Stimulated activated CD8-positive, alpha-beta memory T cell treated with anti-CD3 and anti-CD28 coated beads, Interleukin-15, amount 100 ng/mL, for 4 hours (primary cell): Measurements from ENCODE around the gene FAM200C.
"Not testable (repeated sequence)": the region's sequence is repeated elsewhere in the genome, so short reads cannot be mapped to it uniquely, and the experiment has no call there.

Experiments used
- DNase-seq, 2 donors: peaks; one replicate each; pipeline ENCODE4 v3.0.0-alpha.2; 2020; ENCODE audit warnings: low read depth in 2 of 2

The FAM200C gene

DNA sequence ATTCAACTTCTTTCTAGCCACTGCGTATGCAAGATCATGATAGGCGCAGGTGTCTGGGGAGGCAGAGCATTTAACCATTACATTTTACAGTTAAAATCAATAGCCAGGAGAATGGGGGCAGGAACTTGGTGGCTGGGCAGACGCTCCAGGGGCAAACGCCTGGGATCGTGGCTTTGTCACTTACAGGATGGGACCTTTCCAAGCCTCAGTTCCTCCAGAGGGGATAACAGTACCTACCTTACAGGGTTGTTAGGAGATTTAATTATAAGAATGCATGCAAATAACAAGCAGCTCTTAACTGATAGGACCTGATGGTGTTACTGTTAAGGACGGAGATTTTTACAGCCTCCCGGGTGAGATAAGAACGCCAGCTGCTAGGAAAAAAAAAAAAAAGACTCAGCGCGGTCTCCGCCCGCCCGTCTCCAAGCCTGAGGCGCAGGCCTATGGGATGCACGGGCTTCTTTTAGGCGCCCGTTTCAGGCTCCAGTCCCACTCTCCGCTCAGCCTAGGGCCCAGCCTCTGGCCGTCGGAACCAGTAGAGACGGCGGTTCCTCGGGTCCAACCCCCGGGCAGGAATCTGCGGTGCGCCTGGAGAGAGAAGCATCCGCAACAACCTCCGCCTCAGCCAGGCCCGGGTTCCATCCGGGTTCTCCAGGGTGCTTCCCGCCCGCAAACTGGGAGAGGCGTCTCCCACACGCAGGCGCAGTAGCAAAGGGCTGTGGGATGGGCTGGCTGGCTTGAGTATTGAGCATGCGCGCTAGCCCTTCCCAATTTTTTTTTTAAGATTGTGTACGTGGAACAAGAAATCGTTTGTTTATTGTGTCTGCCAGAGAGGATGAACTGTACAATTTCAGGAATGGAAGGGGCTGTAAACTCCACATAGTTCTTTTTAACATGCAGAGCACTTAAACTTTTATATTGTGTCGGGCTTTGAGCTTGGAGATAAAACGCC lies at the start of gene FAM200C:
FAM200C (minus strand) TSS at position 653 of the 952 bp plus-strand sequence. CDS start 4,564 bp downstream, outside the sequence.
- DNase-seq, result peak; percentile 40 to 42

DNA sequence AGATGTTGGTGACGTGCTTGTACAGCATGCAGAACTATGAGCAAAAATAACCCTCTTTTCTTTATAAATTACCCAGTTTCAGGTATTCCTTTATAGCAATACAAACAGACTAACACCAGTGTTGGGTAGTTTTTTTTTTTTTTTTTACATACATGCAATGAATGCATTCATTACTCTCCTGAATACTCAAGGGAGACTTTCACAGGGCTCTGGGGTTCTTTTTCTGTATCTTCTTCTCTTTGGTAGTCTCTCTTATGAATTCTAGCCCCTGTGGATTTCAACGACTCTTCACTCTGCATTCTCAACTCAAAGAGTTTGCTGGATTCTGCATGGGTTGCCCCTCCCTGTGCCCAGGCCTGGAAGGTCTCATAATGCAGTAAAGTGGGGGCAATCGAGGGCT lies 49.6 kb upstream of the FAM200C start:
- no peak for DNase-seq

DNA sequence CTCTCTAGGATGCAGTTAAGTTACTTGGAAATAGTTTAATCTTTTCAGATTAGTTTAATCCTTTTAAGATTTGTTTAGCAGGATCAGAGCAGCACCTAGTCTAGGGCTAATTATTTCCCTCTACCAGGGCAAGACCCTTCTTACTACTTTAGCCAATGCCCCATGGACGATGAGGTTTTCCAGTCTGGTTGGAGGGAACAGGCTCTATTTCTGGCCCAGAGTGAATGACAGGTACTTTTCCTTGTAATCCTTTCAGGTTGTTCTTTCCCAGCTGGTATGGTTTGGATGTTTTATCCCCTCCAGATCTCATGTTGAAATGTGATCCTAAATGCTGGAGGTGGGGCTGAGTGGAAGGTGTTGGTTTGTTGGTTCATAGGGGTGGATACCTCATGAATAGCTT lies 49.0 kb upstream of the FAM200C start:
- no peak for DNase-seq

DNA sequence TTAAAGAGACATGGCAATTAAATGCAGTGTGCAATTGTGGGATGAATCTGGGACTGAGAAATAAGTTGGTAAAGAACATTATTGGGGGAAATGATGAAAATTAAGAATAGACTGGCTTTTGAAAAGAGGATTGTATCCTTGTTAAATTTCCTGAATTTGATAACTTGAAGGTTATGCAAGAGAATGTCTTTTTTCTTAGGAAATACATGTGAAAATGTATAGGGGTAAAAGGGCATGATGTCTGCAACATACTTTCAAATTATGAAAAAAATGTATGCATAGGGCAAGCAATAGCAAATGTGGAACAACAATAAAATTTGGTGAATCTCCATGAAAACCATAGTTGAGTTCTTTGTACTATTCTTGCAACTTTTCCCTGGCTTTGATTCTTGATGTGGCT lies 45.9 kb upstream of the FAM200C start:
- no peak for DNase-seq

DNA sequence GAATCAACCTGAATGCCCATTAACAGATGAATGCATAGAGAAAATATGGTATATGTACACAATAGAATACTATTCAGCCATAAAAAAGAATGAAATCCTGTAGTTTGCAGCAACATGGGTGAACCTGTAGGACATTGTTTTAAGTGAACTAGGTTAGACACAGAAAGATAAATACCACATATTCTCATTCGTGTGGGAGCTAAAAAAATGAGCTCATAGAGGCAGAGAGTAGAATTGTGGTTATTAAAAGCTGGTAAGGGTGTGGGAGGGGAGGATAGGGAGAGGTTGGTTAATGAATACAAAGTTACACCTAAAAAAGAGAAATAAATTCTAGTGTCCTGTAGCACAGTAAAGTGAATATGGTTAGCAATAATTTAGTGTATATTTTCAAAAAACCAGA lies 45.3 kb upstream of the FAM200C start:
- DNase-seq, result no peak

DNA sequence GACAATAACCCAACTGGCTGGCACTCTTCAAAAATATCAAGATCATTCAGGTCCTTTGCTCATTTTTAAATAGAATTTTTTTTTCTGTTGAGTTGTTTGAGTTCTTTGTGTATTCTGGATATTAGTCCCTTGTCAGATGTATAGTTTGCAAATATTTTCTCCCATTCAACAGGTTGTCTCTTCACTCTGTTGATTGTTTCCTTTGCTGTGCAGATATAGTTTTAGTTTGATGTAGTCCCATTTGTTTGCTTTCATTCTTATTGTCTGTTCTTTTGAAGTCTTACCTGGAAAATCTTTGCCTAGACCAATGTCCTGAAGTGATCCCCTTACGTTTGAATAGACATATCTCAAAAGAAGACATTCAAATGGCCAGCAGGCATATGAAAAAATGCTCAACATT lies 44.6 kb upstream of the FAM200C start:
- no peak for DNase-seq

DNA sequence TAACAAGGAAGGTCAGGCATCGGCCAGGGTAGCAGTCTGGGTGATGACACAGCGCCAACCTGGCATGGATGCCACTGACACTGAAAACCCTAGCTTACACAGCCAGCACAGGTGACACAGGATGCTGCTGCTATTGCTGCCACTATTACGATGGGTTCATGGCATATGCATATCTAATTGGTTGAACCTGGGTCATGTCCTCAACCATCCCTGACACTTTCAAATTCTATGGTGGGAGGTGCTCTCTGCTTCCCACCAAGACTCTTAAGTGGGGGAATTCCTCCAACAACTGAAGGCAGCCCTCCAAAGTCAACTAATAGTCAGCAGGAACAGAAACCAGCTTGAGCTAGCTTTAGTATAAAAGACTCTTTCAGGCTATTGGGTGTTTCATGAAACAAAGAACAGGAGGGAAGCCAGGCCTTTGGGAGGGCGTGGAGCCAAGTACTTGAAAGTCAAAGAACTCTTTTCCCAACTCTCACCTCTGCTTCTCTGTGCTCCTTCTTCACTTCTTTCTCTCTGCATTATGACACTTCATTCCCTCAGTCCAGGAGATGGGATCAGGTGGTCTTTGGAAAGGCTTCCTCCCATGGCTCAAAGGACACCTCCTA lies 43.1 kb upstream of the FAM200C start:
- DNase-seq, result no peak

DNA sequence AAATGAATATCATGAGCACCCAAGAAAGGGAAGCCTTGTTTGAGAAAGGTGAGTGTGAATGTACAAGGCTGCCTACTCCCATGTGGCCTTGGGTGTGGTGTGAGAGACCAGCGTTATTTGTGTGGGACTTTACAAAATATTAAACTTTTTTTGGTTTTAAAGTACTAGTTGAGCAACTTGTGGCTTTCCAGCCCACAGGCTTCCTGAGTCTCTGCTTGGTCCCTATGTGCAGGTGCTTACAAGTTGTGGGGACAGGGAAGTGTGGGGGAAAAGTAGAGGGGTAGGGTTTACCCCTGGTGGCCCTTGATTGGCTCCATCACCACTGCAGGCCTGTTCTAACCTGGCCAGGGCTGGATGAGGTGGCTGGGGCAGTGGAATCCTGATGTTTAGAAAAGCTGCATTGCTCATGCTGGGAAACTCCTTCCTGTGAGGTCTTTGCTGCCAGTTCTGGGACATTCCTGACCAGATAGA lies 41.5 kb upstream of the FAM200C start:
- DNase-seq, result no peak

DNA sequence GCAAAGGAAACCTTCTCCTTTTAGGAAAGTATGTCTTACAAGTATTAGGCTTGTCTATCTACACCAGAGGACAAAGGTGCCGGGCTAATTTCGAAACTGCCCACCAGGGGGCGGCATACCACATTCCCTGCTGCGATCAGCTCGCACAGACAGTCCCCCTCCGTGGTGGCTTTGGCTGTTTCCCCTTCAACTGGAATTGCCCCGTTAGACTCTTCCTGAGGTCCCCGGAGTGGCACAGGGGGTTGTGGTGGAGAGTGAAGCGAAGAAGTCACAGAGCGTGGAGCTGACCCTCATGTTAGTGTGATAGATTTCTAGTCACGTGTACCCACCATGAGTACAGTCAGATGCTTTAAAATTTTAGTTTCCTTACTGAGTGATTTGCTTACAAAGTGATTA lies 39.3 kb upstream of the FAM200C start:
- peak; percentile 72 to 84 for DNase-seq

DNA sequence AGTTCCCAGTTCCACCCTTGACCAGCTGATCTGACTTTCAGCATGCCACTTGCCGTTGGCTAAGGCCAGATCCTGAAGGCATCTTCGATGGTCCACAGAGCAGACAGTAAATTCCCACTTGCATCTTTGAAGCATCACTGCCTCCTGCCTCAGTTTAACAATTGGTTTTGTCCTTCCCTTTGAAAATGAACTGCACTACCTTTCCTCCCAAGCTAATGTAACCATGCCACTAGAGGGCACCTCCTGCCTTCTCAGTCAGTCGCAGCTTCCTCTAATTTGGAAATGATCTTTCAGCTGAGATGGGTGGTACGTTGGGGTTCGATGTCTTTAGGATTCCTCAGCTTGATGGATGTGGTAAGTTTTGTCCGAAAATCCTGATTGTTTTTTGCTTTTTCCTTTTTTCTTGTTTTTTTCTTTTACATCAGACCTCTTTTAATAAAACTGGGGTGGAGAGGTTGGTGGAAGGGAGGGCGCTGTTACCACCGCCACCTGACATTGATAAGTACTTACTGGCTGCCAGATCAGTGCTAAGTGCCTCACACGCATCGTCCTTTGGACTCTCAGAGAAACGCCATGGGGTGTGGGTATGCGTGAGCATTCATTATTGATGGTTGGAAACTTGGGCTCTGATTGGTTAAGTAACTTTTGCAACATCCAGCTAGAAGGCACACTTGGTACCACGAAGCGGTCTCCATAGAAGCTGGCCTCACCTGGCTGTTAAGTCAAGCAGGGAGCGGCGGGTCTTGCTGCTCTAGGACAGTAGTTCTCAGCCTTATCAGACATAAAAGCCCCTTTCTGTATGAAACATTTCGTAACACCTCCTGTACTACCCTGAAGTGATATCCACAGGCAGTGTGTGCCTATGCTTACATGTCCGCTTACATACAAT lies 38.7 kb upstream of the FAM200C start:
- peak; percentile 21 to 42 for DNase-seq

DNA sequence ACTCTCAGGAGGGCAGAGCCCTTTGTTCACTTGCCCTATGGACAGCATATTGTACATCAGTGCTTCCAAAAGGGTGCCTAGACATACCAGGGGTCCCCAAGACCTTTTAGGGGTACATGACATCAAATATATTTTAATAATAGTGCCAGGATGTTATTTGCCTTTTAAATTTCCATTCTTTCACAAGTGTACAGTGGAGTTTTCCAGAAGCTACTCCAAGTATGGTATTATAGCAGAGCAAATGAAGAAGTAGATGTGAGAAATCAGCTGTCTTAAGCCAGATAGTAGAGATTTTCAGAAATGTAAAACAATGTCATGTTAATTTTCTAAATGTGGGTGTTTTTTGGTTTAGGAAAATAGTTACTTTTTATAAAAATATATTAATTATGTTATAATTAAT lies 37.4 kb upstream of the FAM200C start:
- DNase-seq, result no peak

DNA sequence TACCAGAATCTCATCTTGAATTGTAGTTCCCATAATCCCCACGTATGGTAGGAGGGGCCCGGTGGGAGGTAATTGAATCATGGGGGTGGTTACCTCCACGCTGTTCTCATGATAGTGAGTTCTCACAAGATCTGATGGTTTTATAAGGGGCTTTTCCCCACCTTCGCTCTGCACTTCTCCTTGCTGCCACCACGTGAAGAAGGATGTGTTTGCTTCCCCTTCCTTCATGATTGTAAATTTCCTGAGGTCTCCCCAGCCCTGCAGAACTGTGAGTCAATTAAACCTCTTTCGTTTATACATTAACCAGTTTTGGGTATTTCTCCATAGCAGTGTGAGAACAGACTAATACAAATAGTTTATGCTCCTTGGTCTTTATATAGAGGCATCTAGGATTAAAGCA lies 36.8 kb upstream of the FAM200C start:
- DNase-seq, result not testable (repeated sequence)

DNA sequence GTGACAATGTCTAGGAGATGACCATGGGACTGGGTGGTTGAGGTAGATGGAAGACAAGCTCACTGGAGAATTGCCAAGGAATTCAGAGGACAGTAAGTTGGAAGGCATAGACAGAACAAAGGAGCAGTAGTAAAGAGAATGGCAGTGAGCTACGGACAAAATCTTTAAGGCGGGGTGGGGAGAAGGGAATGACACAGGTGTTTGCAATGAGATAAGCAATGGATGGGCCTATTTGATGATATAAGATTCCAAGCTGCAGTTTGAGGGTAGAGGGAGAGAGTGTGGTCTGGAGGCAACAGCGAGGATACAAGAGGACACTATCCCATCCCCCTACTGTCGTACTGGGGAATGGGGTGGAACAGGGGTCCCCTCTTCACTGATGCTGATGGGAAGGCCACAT lies 36.2 kb upstream of the FAM200C start:
- no peak for DNase-seq

DNA sequence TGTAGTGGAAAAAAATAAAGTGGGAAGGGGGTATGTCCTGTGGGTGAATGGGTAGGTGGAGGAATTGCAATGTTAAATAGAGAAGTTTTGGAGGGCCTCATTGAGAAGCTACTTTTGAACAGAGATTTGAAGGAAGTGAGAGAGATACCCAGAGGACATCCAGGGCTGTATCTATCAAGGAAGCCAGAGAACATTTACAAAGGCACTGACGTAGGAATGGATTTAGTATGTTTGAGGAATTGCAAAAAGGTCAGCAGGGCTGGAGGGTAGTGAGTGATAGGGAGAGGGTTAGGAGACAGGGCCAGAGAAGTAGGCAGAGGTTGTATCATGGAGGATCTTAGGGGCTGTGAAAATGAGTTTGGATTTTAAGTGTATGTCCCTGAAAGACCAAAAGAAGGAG lies 35.7 kb upstream of the FAM200C start:
- DNase-seq, result no peak

DNA sequence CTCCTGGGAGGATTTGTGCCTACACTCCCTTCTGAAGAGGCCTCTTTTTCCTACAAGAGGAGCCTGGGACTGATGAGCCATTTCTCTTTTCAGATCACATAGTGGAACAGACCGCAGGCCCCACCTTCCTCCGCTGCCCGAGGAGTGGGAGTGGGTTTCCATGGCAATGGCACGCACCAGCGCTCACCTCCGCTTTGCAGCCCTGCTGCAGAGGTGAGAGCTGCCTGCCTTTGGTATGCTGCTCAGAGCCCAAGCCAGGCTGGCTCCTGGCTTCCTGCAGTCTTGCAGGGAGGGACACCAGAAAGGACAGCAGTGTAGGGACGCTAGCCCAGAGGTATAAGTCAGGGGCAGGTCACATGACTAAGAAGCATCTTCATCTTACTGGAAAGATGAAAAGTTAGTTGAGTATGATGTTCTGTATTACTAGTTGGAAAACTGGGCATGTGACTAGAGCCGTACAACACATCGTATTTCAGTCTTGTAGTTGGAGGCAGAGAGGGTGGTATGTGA lies 34.2 kb upstream of the FAM200C start:
- no peak for DNase-seq

DNA sequence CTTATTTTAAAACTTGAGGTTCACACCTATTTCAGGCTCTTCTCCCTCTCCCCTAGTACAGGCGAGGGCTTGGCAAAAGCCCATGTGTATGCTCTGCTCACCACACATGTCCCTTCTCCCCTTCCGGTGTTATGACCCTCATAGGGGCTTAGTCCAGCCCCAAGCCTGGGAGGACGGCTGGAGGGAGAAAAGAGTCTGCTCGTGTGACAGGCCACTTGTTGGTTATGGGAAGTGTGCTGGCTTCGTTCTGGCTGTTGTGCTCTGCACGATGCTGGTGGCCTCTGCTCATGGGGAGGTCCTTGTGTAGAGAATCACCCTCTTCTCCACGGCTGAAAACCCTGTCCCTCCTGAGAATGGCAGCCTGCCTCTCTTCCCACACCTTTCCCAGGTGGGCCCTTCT lies 32.9 kb upstream of the FAM200C start:
- no peak for DNase-seq

DNA sequence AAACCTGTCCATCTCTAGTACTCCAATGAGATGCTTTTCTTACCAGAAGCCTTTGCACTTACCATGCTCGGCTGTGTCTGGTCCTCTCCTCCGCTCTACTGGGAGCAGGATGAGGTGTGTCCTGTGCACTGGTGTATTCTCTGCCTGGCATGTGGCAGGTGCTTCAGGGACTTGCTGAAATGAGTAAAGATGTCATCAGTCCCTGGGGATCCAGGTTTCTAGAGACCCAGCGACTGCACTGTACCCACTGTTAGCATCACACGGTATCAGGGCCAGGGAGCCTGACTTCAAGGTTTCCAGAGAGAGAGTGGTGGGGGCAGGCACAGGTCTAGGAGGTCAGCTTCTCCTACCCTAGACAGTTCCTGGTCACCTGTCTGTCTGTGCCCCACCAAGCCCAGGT lies 32.3 kb upstream of the FAM200C start:
- DNase-seq, result no peak

DNA sequence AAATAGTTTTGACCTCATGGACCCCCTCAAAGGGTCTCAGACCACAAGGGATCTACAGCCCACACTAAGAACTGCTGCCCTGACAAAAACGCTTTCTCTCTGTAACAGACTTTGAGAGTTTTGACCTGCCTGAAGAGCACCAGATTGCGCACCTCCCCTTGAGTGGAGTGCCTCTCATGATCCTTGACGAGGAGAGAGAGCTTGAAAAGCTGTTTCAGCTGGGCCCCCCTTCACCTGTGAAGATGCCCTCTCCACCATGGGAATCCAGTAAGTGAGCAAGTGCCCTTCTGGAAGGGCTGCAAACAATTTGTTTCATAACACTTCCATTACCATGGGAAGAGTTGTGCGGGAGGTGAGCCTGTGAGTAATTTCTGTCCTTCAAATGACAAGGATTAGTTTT lies 27.8 kb upstream of the FAM200C start:
- no peak for DNase-seq

DNA sequence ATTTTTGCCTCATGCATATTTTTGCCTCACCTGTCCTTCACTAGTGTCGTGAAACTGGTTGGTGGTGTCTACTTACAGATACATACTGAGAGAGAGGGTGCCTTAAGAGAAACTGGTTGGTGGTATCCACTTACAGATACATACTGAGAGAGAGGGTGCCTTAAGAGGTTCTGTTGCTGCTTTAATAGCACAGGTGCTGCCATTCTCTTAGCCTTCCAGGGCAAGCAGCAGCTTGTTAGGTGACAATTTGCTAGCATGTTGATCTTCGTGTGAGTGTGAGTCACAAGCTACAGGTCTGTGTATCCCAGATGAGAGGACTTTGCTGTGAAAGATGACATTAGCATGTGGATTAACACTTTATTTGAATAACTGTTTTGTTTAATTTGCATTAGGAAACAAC lies 23.2 kb upstream of the FAM200C start:
- DNase-seq, result no peak

DNA sequence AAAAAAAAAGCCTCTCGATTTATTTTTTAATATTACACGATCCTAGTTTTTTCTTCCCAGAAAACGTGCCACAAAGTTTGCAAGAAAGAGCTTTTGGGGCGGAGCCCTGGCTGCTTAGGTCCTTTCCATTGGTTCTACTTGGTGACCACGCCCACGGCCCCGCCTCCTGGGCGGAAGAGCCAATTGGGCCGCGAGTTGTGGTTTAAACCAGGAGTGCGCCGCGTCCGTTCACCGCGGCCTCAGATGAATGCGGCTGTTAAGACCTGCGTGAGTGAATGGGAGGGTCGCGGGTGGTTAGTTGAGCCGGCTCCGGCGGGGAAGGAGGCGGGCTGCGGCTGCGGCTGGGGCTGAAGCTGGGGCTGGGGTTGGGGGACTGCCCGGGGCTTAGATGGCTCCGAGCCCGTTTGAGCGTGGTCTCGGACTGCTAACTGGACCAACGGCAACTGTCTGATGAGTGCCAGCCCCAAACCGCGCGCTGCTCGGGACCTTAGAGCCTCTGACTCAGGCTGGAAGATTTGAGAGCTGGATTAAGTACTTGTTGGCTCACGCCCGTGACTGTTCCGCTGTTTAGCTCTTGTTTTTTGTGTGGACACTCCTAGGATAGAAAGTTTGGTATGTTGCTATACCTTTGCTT lies 21.9 kb upstream of the FAM200C start, which contains the start of gene PTTG1:
PTTG1 (plus strand) TSS at position 231 of the 634 bp plus-strand sequence. CDS start 458 bp downstream, outside the sequence.
- DNase-seq, result peak; percentile 78 to 79

DNA sequence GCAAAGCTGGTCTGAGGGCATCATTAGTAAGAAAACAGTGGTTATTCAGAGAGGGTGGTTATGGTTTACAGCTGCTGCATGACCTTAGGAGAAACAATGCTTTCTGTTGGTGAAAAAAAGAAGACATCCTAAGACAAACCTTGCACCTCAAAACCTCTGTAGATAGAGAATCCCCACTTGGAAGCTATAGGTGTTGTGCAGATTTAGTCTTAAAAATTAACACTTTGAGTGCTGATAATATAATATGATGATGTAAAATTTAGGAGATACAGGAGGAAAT lies 20.4 kb upstream of the FAM200C start:
- DNase-seq, result no peak
